GM12801 (cell line): ENCODE results near the gene CLDN1.

Source experiments
- CTCF ChIP-seq: IDR thresholded peaks from one replicate; pipeline ENCODE4 v1.5.1; 2011; ENCODE audit warnings: control low read depth; ENCODE audit not compliant: insufficient read length; ENCODE audit errors: extremely low read depth

The CLDN1 gene

GRCh38 chr3:190279690-190280089 lies 42.6 kb downstream of the CLDN1 start:
- no peak for TF ChIP-seq CTCF

GRCh38 chr3:190272747-190273146 lies 49.5 kb downstream of the CLDN1 start:
- TF ChIP-seq CTCF, result no peak

- TF ChIP-seq CTCF, result no peak
These were observed 53.1 kb downstream of the CLDN1 start for GRCh38 chr3:190269101-190269500.

GRCh38 chr3:190266913-190267290 lies 55.3 kb downstream of the CLDN1 start:
- no peak for TF ChIP-seq CTCF

- no peak for TF ChIP-seq CTCF
These were observed 55.9 kb downstream of the CLDN1 start for GRCh38 chr3:190266265-190266912.

GRCh38 chr3:190265796-190266195 lies 56.5 kb downstream of the CLDN1 start:
- TF ChIP-seq CTCF, result no peak

GRCh38 chr3:190265126-190265525 lies 57.1 kb downstream of the CLDN1 start:
- TF ChIP-seq CTCF, result no peak
